Astrocyte of the cerebellum (primary cell): ENCODE results near the gene BORCS5.

Experiments
- DNase-seq: peaks from one replicate; pipeline ENCODE4 v3.0.0-alpha.2; 2011; ENCODE audit warnings: low read depth
- H3K4me3 ChIP-seq: 2 replicates; pipeline ENCODE4 v1.5.1; 2011; ENCODE audit warnings: mild to moderate bottlenecking, low read depth, low read length, moderate library complexity
- in situ Hi-C: cut with HindIII; loops from 2 replicates; pipeline ENCODE4 v1.10.0; 2017; ENCODE audit warnings: low sequenced_read_pairs
- TF ChIP-seq, protein P1 (sequence below): IDR thresholded peaks from 2 replicates; pipeline ENCODE4 v1.5.1; 2012; ENCODE audit warnings: low read length, low read depth, moderate library complexity, mild to moderate bottlenecking; ENCODE audit errors: missing control alignments

The BORCS5 gene

DNA sequence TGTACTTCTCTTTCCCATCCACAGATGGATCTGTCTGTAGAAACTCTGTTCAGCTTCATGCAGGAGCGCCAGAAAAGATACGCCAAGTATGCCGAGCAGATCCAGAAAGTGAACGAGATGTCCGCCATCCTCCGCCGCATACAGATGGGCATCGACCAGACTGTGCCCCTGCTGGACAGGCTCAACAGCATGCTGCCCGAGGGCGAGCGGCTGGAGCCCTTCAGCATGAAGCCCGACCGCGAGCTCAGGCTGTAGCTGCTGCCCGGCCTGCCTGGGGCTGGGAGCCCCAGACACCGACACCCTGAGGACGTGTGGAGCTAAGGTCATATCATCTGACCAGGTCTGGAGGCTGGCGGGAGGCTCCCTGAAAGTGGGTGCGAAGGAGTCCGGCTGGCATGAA is 108.6 kb downstream of the BORCS5 start:
- in situ Hi-C loops, result no loop called here
- TF ChIP-seq, protein P1, sequence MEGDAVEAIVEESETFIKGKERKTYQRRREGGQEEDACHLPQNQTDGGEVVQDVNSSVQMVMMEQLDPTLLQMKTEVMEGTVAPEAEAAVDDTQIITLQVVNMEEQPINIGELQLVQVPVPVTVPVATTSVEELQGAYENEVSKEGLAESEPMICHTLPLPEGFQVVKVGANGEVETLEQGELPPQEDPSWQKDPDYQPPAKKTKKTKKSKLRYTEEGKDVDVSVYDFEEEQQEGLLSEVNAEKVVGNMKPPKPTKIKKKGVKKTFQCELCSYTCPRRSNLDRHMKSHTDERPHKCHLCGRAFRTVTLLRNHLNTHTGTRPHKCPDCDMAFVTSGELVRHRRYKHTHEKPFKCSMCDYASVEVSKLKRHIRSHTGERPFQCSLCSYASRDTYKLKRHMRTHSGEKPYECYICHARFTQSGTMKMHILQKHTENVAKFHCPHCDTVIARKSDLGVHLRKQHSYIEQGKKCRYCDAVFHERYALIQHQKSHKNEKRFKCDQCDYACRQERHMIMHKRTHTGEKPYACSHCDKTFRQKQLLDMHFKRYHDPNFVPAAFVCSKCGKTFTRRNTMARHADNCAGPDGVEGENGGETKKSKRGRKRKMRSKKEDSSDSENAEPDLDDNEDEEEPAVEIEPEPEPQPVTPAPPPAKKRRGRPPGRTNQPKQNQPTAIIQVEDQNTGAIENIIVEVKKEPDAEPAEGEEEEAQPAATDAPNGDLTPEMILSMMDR, result no peak
- DNase-seq, result no peak
- no peak overlapping the region for H3K4me3 ChIP-seq

DNA sequence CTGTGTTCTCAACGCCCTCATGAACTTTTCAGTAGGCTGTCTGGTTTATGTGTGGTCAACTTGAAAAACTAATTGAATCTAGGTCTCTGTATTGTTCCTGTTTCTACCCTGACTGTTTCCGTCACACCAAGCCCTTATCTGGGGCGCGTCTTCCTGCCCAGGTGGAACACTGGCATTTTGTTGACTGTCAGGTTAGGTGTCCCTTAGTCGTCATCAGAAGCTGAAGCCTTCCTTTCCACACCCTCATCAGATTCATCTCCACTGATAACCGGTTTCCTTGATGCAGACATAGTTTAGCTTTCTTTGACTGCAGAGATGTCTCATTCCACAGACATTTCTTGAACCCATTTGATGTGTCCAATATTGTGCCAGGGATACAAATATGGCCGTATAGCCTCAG is 109.3 kb downstream of the BORCS5 start:
- no peak for DNase-seq
- H3K4me3 ChIP-seq, result no peak overlapping the region
- TF ChIP-seq, protein P1, result no peak
- in situ Hi-C loops, result no loop called here

DNA sequence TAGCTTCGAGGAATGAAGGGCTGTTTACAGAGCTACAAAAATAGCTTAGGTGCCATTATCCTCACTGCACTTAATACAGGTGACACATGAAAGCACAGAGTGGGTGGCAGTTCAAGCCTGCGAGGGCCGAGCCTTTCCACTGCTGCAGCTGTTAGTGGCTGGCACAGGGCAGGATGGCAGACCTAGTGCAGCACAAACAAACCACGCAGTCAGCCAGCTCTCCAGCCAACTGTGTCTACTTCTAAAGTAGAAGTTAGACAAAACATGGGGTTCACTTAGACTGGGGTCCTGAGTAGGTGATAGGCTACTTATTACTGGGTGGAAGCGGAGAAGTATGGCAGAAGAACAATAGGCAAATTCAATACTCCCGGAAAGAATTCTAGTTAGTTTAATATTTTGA is 110.4 kb downstream of the BORCS5 start:
- in situ Hi-C loops, result no loop called here
- DNase-seq, result no peak
- TF ChIP-seq, protein P1, result no peak
- H3K4me3 ChIP-seq, result no peak overlapping the region

DNA sequence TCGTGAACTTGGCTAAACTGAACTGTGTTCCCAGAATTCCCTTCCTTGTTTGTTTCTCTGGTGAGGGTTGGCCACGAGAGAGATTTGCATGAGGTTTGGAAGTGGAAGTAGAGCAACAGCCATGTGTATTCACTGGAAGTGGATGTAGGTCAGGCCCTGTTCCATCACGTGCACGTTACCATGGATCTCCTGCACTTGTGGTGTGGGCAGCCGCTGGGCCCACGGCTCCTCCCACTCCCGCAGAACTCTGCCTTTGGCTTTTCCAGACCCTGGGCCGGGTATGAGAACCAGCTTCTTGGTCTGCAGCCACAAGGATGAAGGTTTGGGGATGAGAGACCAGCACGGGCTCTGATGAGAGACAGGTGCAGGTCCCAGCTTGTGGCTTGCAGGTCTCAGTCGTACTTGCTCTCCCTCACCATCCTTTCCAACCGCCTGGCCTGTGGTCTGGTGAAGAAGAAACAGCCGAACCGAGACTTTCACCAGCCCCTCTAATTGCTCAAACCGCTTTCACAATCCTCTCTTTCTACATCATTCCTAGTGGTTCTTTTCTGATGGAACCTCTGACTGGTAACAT is 110.9 kb downstream of the BORCS5 start:
- TF ChIP-seq, protein P1, result no peak
- in situ Hi-C loops, result no loop called here
- no peak overlapping the region for H3K4me3 ChIP-seq

DNA sequence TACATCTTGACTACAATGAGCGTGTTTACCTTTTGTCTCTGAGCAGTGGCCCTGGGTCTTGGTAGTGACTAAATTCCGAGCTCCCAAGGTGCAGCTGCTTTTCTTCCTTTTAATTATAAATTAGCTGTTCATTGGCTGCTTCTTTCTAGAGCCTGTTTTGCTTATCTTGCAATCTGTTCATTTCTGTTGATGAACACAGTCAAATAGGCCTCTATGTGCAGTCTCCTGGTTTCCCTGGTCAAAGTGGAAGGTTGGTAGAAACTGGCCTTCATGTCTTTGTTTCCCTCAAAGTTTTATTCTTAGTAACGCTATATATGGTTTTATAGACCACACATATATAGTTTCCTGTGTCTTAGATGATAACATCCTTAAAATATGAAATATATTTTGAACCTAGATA is 111.7 kb downstream of the BORCS5 start:
- in situ Hi-C loops, result no loop called here
- no peak for DNase-seq
- no peak overlapping the region for H3K4me3 ChIP-seq
- TF ChIP-seq, protein P1, result no peak

More for the DNA sequence above, 110.9 kb downstream of the BORCS5 start:
- DNase-seq, result peak; percentile 27

DNA sequence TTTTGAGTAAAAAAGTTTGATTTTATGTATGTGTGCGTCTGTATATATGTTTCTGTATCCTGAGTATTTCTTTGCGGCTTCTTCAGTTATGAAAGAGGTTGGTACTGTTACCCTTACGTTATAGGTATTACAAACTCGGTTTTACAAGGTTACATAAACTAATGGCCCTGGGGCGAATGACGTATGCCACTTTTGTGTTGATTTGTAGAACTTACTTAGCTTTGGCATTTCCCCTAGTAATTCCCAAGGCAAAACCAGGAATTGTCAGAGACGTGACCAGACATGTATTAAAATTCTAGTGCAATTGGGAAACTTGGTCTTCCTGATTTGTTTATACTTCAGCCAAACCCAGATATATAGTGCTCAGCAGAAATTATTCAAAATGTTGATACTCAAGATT is 112.5 kb downstream of the BORCS5 start:
- H3K4me3 ChIP-seq, result no peak overlapping the region
- in situ Hi-C loops, result no loop called here
- no peak for DNase-seq
- TF ChIP-seq, protein P1, result no peak
